HG03135 (cell line): Measurements from ENCODE around the gene ASPN.

Experiments used
- ATAC-seq: cut with Tn5 transposase; IDR thresholded peaks from one replicate; pipeline ENCODE4 v1.9.1; 2021; ENCODE audit warnings: mild to moderate bottlenecking, moderate library complexity; ENCODE audit not compliant: unreplicated experiment

The ASPN gene

GRCh38 chr9:92476962-92477361 lies 5.3 kb downstream of the ASPN start:
- ATAC-seq: no peak

- ATAC-seq: no peak
These were observed 7.7 kb downstream of the ASPN start for GRCh38 chr9:92474587-92474986.

- ATAC-seq: no peak
These were observed 14.1 kb downstream of the ASPN start for GRCh38 chr9:92468206-92468605.

- ATAC-seq: no peak
These were observed 14.8 kb downstream of the ASPN start for GRCh38 chr9:92467511-92467910.

GRCh38 chr9:92467041-92467440 lies 15.3 kb downstream of the ASPN start:
- ATAC-seq: no peak

- ATAC-seq: no peak
These were observed 18.3 kb downstream of the ASPN start for GRCh38 chr9:92463984-92464383.

- no peak for ATAC-seq
These were observed 18.9 kb downstream of the ASPN start for GRCh38 chr9:92463387-92463786.

GRCh38 chr9:92457576-92457975 lies 24.7 kb downstream of the ASPN start:
- no peak for ATAC-seq

- no peak for ATAC-seq
These were observed 27.1 kb downstream of the ASPN start for GRCh38 chr9:92455217-92455616.

- ATAC-seq: no peak
These were observed 35.8 kb downstream of the ASPN start for GRCh38 chr9:92446536-92446935.

- no peak for ATAC-seq
These were observed 37.5 kb downstream of the ASPN start for GRCh38 chr9:92444841-92445240.

- no peak for ATAC-seq
These were observed 41.6 kb downstream of the ASPN start for GRCh38 chr9:92440751-92441046.

GRCh38 chr9:92439921-92440750 lies 42.2 kb downstream of the ASPN start:
- no peak for ATAC-seq

- no peak for ATAC-seq
These were observed 43.3 kb downstream of the ASPN start for GRCh38 chr9:92438900-92439526.

- no peak for ATAC-seq
These were observed 47.0 kb downstream of the ASPN start for GRCh38 chr9:92435263-92435662.

GRCh38 chr9:92432972-92433548 lies 49.2 kb downstream of the ASPN start:
- ATAC-seq: no peak

GRCh38 chr9:92432350-92432749 lies 50.0 kb downstream of the ASPN start:
- no peak for ATAC-seq

- ATAC-seq: no peak
These were observed 52.5 kb downstream of the ASPN start for GRCh38 chr9:92429836-92430235.

GRCh38 chr9:92426501-92427145 lies 55.7 kb downstream of the ASPN start:
- ATAC-seq: no peak

GRCh38 chr9:92425474-92425873 lies 56.8 kb downstream of the ASPN start:
- no peak for ATAC-seq

GRCh38 chr9:92424340-92424739 lies 58.0 kb downstream of the ASPN start, which contains the start of gene OMD:
Gene OMD (minus strand): TSS chr9:92424471. CDS start chr9:92417558, 6,913 bp downstream.
- ATAC-seq: no peak

GRCh38 chr9:92423612-92424011 lies 58.7 kb downstream of the ASPN start:
- ATAC-seq: no peak
